GM12872 (cell line): Measurements from ENCODE around the gene RAI1.

Experiments
- CTCF ChIP-seq: IDR thresholded peaks from 3 replicates; pipeline ENCODE4 v1.5.1; 2011; ENCODE audit warnings: low read depth, mild to moderate bottlenecking, low read length, moderate library complexity; ENCODE audit not compliant: insufficient read depth

The RAI1 gene

GRCh38 chr17:17755715-17756114 is 74.5 kb downstream of the RAI1 start:
- TF ChIP-seq CTCF, result no peak

DNA sequence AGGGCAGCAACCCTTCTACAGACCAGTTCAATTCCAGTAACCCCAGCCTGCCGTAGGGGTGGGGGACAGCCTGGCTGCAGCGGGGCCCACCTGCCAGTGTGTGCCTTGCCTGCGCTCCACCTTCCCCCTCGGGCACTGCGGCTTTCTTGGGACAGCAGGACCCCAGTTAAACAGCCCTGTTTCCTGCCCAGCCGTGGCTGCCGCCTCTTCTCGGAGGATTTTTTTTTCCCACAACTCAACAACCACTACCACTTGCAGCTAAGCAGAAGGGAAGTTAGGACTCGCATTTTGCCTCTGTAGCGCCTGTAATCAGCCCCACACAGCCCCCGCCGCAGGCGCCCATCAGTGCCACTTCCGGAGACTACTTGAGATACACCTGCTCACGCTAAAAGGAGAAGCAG is 76.1 kb downstream of the RAI1 start:
- TF ChIP-seq CTCF, result no peak

DNA sequence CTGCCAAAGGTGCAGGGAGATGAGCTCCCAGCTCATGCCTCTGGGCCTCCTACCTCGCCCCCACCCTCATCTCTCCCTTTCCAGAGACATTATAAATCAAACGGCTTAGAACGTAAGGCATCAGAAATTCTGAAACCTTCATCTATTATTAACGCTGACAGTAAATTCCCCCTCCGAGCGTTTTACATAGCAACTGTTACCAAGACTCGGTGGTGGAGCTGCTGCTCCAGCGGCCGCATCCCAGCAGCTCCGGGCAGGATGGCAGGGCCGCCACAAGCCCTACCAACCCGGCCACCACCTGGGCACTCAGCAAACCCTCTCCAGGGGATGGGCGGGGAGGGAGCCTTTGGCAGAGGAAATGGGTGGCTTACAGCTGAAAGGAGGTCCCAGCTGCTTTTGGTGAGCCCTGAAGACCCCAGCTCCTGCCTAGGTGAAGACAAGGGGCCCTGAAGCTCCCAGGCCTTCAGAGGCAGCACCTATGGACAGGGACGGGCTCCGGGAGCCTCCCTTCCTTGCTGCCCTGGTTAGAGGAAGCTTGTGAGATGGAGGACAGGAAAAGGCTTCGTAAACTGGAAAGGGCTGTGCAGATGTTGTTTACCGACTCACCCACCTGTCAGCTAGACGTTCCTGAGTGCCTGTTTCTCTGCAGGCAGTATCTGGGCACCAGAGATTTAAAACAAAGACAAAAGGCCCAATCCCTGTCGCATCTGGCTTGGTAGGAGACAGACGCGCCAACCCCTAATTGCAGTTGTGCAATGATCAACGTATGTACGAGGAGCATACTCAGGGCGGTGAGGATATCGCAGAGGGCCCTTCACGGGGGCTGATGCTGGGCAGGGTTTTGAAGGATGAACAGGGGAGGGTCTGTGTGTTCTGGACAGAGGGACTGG is 76.9 kb downstream of the RAI1 start:
- TF ChIP-seq CTCF, result no peak

GRCh38 chr17:17758941-17759563 is 77.8 kb downstream of the RAI1 start:
- no peak for TF ChIP-seq CTCF

- no peak for TF ChIP-seq CTCF
Measured at GRCh38 chr17:17760350-17760749, 79.1 kb downstream of the RAI1 start.

GRCh38 chr17:17760872-17761550 is 79.8 kb downstream of the RAI1 start:
- no peak for TF ChIP-seq CTCF
